ENCODE results near the gene TAF11L2. TPM values are rescaled to one million over a fixed set of nuclear protein-coding genes. Genes with fewer than 3 reads are reported as not detected.
"Not testable (repeated sequence)": the region's sequence is repeated elsewhere in the genome, so short reads cannot be mapped to it uniquely, and the experiment has no call there.

The TAF11L2 gene
- total RNA-seq, 6 donors from 2014 or later = not detected

DNA sequence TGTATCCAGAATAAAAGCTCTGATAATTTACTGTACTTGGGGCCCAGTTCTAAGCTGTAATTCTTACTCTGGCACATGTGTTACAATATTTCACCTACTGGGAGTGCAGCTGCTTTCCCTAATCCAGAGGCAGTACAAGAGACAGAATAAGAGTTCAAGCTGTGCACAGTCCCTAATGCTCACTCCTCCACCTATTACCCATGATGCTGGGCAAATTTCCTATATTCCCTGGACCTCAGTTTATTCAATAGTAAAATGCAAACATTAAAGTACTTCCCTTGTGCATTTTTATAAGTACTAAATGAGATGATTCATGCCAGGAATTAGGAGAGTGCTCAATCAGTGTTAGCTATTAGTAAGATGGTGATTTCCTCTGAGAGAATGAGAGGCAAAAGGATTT, 28.0 kb upstream of the TAF11L2 start:
- H3K27me3 ChIP-seq = no peaks in the 10 kb centered on the region
- no peaks in the 10 kb centered on the region for H3K9me3 ChIP-seq
- TF ChIP-seq POLR2A (IDR thresholded peaks at IDR 0.05) = no peak
- TF ChIP-seq EP300 (IDR thresholded peaks at IDR 0.05) = no peak
- TF ChIP-seq, protein P1, sequence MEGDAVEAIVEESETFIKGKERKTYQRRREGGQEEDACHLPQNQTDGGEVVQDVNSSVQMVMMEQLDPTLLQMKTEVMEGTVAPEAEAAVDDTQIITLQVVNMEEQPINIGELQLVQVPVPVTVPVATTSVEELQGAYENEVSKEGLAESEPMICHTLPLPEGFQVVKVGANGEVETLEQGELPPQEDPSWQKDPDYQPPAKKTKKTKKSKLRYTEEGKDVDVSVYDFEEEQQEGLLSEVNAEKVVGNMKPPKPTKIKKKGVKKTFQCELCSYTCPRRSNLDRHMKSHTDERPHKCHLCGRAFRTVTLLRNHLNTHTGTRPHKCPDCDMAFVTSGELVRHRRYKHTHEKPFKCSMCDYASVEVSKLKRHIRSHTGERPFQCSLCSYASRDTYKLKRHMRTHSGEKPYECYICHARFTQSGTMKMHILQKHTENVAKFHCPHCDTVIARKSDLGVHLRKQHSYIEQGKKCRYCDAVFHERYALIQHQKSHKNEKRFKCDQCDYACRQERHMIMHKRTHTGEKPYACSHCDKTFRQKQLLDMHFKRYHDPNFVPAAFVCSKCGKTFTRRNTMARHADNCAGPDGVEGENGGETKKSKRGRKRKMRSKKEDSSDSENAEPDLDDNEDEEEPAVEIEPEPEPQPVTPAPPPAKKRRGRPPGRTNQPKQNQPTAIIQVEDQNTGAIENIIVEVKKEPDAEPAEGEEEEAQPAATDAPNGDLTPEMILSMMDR (IDR thresholded peaks at IDR 0.05) = no peak
- TF ChIP-seq POLR2AphosphoS5 (IDR thresholded peaks at IDR 0.05) = no peak
- ATAC-seq (ENCODE audit: low FRiP score in 2 of 2) = no peak
- no peaks in the 10 kb centered on the region for H3K36me3 ChIP-seq
- H3K4me3 ChIP-seq = no peak overlapping the region
- H3K4me1 ChIP-seq = no peaks in the 10 kb centered on the region
- no peak for DNase-seq
- no peak overlapping the region for H3K27ac ChIP-seq

DNA sequence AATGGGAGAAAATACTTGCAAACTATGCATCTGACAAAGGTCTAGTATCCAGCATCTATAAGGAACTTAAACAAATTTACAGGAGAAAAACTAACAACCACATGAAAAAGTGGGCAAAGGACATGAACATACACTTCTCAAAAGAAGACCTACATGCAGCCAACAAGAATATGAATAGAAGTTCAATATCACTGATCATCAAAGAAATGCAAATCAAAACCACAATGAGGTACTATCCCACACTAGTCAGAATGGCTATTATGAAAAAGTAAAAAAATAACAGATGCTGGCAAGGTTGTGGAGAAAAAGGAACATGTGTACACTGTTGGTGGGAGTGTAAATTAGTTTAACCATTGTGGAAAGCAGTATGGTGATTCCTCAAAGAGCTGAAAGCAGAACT, 23.0 kb upstream of the TAF11L2 start:
- H3K4me1 ChIP-seq; H3K27me3 ChIP-seq; DNase-seq; H3K9me3 ChIP-seq; H3K36me3 ChIP-seq; H3K27ac ChIP-seq; H3K4me3 ChIP-seq; ATAC-seq (ENCODE audit: low FRiP score in 2 of 2): not testable (repeated sequence)

DNA sequence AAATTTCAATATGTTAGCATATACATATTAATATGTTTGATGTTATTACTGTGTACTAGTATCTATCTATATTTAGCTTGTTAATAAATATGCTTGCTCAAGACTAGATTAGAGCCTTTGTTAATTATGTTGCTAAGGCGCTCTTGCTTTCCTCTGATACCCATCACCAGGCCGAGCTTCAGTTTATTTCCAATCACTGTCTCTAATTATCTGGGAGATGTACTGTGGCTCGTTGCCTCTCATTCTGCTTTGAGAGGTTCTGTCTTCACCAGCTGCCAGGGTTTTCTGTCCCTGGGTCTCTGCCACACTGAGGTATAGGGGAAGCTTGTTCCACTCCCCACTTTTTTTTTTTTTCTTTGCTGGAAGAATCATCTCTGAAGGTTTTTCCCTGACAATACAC, 21.0 kb upstream of the TAF11L2 start:
- no peak overlapping the region for H3K27ac ChIP-seq
- H3K4me3 ChIP-seq = no peak overlapping the region
- DNase-seq (no peak), ATAC-seq (ENCODE audit: low FRiP score in 2 of 2) (no peak)
- no peaks in the 10 kb centered on the region for H3K36me3 ChIP-seq
- TF ChIP-seq POLR2A (IDR thresholded peaks at IDR 0.05) (no peak), POLR2AphosphoS5 (IDR thresholded peaks at IDR 0.05) (no peak), EP300 (IDR thresholded peaks at IDR 0.05) (no peak)
- TF ChIP-seq, protein P1 (IDR thresholded peaks at IDR 0.05) = no peak
- no peaks in the 10 kb centered on the region for H3K4me1 ChIP-seq
- 79 to 82% methylated on average over 3 of the region's 3 CpGs for WGBS, 2 donors
- no peaks in the 10 kb centered on the region for H3K9me3 ChIP-seq
- H3K27me3 ChIP-seq = no peaks in the 10 kb centered on the region

DNA sequence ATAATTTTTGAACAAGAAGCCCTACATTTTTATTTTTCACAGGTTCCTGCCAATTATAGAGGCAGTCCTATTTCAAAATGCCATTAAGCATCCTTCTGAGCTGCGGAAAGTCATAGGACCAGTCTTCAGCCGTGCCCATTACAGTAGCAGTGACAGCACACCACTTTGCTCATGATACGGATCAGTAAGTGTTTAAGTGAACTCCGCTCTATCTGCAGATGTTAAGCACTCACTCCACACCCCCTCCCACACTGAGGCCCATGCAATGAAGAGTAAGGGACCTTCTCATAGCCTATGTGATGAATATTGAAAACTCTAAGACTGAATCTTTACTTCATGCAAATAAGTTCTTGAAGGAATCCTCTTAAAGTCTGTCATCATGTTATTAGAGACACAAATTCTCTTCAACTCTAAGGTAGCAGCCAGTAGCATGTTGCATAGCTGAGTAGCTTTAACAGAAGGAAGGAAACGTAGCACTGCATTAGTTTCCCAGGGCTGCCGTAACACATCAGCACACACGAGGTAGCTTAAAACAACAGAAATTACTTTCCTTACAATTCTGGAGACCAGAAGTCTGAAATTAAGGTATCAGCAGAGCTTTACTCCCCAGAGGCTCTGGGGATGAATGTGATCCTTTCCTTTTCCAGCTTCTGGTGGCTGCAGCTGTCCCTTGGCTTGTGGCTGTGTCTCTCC, 20.3 kb upstream of the TAF11L2 start:
- TF ChIP-seq EP300 (IDR thresholded peaks at IDR 0.05) = no peak
- no peak for TF ChIP-seq POLR2A (IDR thresholded peaks at IDR 0.05)
- TF ChIP-seq, protein P1 (IDR thresholded peaks at IDR 0.05) = no peak
- TF ChIP-seq POLR2AphosphoS5 (IDR thresholded peaks at IDR 0.05) = no peak
- no peaks in the 10 kb centered on the region for H3K9me3 ChIP-seq
- no peak overlapping the region for H3K27ac ChIP-seq
- H3K36me3 ChIP-seq = no peaks in the 10 kb centered on the region
- no peaks in the 10 kb centered on the region for H3K27me3 ChIP-seq
- DNase-seq (no peak), ATAC-seq (ENCODE audit: low FRiP score in 2 of 2) (no peak)
- H3K4me3 ChIP-seq = no peak overlapping the region
- no peaks in the 10 kb centered on the region for H3K4me1 ChIP-seq
- WGBS, 2 donors = 63 to 77% methylated on average over 7 of the region's 7 CpGs

DNA sequence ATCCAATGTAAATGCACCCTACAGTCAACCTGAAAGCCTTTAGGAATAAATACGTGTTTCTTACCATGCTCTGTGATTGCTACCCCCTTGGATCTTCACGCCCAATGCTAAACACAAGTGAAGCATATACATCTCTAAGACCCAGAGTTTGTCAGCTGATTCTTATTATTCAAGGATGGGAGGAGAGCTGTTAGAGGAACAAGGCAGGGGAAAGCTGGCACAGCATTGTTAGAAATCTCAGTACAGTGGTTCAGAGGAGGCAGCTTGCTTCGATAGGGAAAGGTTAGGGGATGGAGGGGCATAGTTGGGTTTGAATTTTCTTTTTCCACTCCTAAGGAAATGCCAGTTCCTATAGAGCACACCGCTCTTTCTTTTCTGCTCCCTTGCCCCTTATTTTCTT, 16.7 kb upstream of the TAF11L2 start:
- ATAC-seq (ENCODE audit: low FRiP score in 2 of 2) (no peak), DNase-seq (no peak)
- TF ChIP-seq, protein P1 (IDR thresholded peaks at IDR 0.05) = no peak
- TF ChIP-seq EP300 (IDR thresholded peaks at IDR 0.05) (no peak), POLR2A (IDR thresholded peaks at IDR 0.05) (no peak), POLR2AphosphoS5 (IDR thresholded peaks at IDR 0.05) (no peak)
- H3K36me3 ChIP-seq = no peaks in the 10 kb centered on the region
- no peak overlapping the region for H3K4me3 ChIP-seq
- H3K27ac ChIP-seq = no peak overlapping the region
- 77 to 81% methylated on average over 4 of the region's 4 CpGs for WGBS, 2 donors
- H3K4me1 ChIP-seq = no peaks in the 10 kb centered on the region
- H3K27me3 ChIP-seq = no peaks in the 10 kb centered on the region
- H3K9me3 ChIP-seq = no peaks in the 10 kb centered on the region
